ENCODE measurements around the gene JAKMIP2.
"Not testable (repeated sequence)": the region's sequence is repeated elsewhere in the genome, so short reads cannot be mapped to it uniquely, and the experiment has no call there.

The JAKMIP2 gene

GRCh38 chr5:147555176-147555575 is 227.4 kb downstream of the JAKMIP2 start:
- Histone ChIP-seq H3K4me1 (no peaks in the 10 kb centered on the region), H3K4me3 (ENCODE audit: low read depth, low read length) (no peak overlapping the region), H3K27ac (no peak overlapping the region), H3K9me3 (ENCODE audit: control insufficient read depth, low read length) (no peaks in the 10 kb centered on the region), H3K36me3 (ENCODE audit: control insufficient read depth, insufficient read depth, low read length) (no peaks in the 10 kb centered on the region), H2AFZ (no peak overlapping the region), H3K79me2 (no peaks in the 10 kb centered on the region), H3K27me3 (ENCODE audit: control insufficient read depth, insufficient read depth, low read length) (no peaks in the 10 kb centered on the region), H3K4me2 (ENCODE audit: low read length) (no peak overlapping the region), H3K9ac (no peak overlapping the region)
- TF ChIP-seq CTCF (IDR thresholded peaks at IDR 0.05), result no peak

- Histone ChIP-seq H3K9me3 (ENCODE audit: control insufficient read depth, low read length) (no peaks in the 10 kb centered on the region), H3K4me1 (no peaks in the 10 kb centered on the region), H3K79me2 (no peaks in the 10 kb centered on the region), H3K4me2 (ENCODE audit: low read length) (no peak overlapping the region), H2AFZ (no peak overlapping the region), H3K36me3 (ENCODE audit: control insufficient read depth, insufficient read depth, low read length) (no peaks in the 10 kb centered on the region), H3K27ac (peak overlapping the region; percentile 24), H3K4me3 (ENCODE audit: low read depth, low read length) (no peak overlapping the region), H3K27me3 (ENCODE audit: control insufficient read depth, insufficient read depth, low read length) (no peaks in the 10 kb centered on the region), H3K9ac (no peak overlapping the region)
- TF ChIP-seq CTCF (IDR thresholded peaks at IDR 0.05), result no peak
These were observed 228.2 kb downstream of the JAKMIP2 start for GRCh38 chr5:147554261-147554817.

- H3K79me2 ChIP-seq; H3K4me1 ChIP-seq; H3K27ac ChIP-seq; H3K36me3 ChIP-seq (ENCODE audit: control insufficient read depth, insufficient read depth, low read length); H3K4me3 ChIP-seq (ENCODE audit: low read depth, low read length); H3K9me3 ChIP-seq (ENCODE audit: control insufficient read depth, low read length); H3K27me3 ChIP-seq (ENCODE audit: control insufficient read depth, insufficient read depth, low read length); H2AFZ ChIP-seq; H3K4me2 ChIP-seq (ENCODE audit: low read length); H3K9ac ChIP-seq: not testable (repeated sequence)
These were observed 228.7 kb downstream of the JAKMIP2 start for GRCh38 chr5:147553817-147554216.

GRCh38 chr5:147552897-147553296 is 229.6 kb downstream of the JAKMIP2 start:
- Histone ChIP-seq H3K27ac (no peak overlapping the region), H3K27me3 (ENCODE audit: control insufficient read depth, insufficient read depth, low read length) (no peaks in the 10 kb centered on the region), H2AFZ (no peak overlapping the region), H3K4me1 (no peaks in the 10 kb centered on the region), H3K4me2 (ENCODE audit: low read length) (no peak overlapping the region), H3K9me3 (ENCODE audit: control insufficient read depth, low read length) (no peaks in the 10 kb centered on the region), H3K9ac (no peak overlapping the region), H3K4me3 (ENCODE audit: low read depth, low read length) (no peak overlapping the region), H3K36me3 (ENCODE audit: control insufficient read depth, insufficient read depth, low read length) (no peaks in the 10 kb centered on the region), H3K79me2 (no peaks in the 10 kb centered on the region)
- no peak for TF ChIP-seq CTCF (IDR thresholded peaks at IDR 0.05)

- Histone ChIP-seq H3K27me3 (ENCODE audit: control insufficient read depth, insufficient read depth, low read length) (no peaks in the 10 kb centered on the region), H3K27ac (no peak overlapping the region), H3K9ac (no peak overlapping the region), H3K79me2 (no peaks in the 10 kb centered on the region), H3K4me3 (ENCODE audit: low read depth, low read length) (no peak overlapping the region), H3K4me1 (no peaks in the 10 kb centered on the region), H3K4me2 (ENCODE audit: low read length) (no peak overlapping the region), H3K36me3 (ENCODE audit: control insufficient read depth, insufficient read depth, low read length) (no peaks in the 10 kb centered on the region), H3K9me3 (ENCODE audit: control insufficient read depth, low read length) (no peaks in the 10 kb centered on the region), H2AFZ (no peak overlapping the region)
- no peak for TF ChIP-seq CTCF (IDR thresholded peaks at IDR 0.05)
These were observed 230.9 kb downstream of the JAKMIP2 start for GRCh38 chr5:147551677-147552076.
